ENCODE results near the gene C19orf73.
"Not testable (repeated sequence)": the region's sequence is repeated elsewhere in the genome, so short reads cannot be mapped to it uniquely, and the experiment has no call there.

Gene C19orf73

DNA sequence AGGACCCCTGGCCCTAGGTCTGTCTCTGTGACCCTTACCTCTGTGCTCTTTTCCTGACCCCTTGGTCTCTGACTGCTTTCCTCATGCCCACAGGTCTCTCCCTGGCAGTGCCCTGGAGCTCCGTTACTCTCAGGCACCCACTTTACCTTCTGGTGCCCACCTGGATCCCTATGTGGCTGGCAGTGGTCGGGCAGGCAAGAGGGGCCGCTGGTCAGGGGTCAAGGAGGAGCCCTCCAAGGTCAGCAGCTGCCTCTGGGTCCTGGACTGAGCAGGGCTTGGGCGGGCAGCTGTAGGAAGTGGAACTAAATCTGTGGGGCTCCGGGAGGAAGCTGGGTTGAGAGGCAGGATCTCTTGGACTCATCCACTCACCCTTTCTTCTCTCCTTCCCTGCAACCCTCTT lies 16.7 kb upstream of the C19orf73 start:
- no peak overlapping the region for H3K4me3 ChIP-seq (ENCODE audit: low read length)
- no peak for TF ChIP-seq ZNF274 (IDR thresholded peaks at IDR 0.05; ENCODE audit: low read depth, low read length)

DNA sequence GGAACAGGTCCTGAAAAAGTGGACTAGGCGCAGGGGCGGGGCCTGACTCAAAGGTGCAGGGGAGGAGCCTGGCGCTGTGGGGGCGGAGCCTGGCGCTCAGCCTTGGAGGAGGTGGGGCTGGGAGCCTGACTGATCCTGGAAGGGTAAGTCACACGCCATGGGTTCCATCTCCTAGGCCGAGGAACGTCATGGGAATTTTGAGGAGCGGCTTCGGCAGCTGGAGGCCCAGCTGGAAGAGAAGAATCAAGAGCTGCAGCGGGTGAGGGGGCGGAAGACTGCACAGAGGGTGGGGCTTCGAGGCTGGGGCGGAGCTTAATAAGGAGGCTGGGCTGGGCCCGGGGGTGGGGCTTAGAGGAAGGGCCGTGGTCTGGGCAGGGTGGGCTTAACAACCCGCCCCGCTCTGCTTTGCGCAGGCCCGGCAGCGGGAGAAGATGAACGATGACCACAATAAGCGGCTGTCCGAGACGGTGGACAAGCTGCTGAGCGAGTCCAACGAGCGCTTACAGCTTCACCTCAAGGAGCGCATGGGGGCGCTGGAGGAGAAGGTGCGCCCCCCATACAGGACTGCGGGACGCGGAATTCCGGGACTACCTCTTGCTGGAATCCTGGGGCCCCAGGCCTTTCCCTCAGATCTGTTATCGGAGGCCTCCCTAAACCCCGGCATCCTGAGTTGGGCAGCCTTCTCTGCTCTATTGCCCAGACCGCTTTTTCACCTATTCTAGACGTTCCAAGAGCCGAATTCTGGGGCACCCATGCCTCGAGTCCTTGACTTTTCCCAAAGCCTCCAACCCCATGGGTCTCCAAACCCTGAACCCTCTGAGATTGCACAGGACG lies 14.9 kb upstream of the C19orf73 start:
- no peak for TF ChIP-seq ZNF274 (IDR thresholded peaks at IDR 0.05; ENCODE audit: low read depth, low read length)
- H3K4me3 ChIP-seq (ENCODE audit: low read length) = no peak overlapping the region

GRCh38 chr19:49132974-49133609 lies 14.1 kb upstream of the C19orf73 start:
- no peak overlapping the region for H3K4me3 ChIP-seq (ENCODE audit: low read length)
- no peak for TF ChIP-seq ZNF274 (IDR thresholded peaks at IDR 0.05; ENCODE audit: low read depth, low read length)

DNA sequence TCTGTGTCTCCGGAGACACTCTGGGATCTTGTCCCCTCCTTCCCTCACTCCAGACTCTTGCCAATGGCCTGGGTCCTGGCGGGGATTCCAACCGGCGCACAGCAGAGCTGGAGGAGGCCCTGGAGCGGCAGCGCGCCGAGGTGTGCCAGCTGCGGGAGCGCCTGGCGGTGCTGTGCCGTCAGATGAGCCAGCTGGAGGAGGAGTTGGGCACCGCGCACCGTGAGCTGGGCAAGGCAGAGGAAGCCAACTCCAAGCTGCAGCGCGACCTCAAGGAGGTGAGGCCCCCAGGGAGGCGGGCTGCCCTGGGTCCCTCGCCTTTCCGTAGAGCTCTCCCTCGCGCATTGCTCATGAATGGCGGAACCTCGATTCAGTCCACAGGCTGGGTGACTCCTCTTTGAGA lies 11.4 kb upstream of the C19orf73 start:
- no peak for TF ChIP-seq ZNF274 (IDR thresholded peaks at IDR 0.05; ENCODE audit: low read depth, low read length)
- no peak overlapping the region for H3K4me3 ChIP-seq (ENCODE audit: low read length)

DNA sequence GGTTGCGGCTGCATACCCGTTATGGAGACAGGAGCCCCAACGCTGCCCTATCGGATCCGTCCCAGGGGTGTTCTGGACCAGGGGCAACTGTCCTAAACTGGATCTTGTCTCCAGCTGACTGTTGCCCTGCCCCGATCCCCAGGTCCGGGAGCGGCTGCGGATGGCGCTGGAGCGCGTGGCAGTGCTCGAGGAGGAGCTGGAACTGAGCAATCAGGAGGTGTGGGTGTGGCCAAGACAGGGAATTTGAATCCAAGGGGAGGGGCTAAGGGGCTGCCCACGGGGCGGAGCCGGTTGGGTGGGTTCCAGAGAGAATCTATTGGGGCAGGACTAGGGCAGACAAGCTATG lies 10.3 kb upstream of the C19orf73 start:
- no peak for TF ChIP-seq ZNF274 (IDR thresholded peaks at IDR 0.05; ENCODE audit: low read depth, low read length)
- no peak overlapping the region for H3K4me3 ChIP-seq (ENCODE audit: low read length)

GRCh38 chr19:49128545-49129237 lies 9.7 kb upstream of the C19orf73 start:
- H3K4me3 ChIP-seq (ENCODE audit: low read length) = no peak overlapping the region
- no peak for TF ChIP-seq ZNF274 (IDR thresholded peaks at IDR 0.05; ENCODE audit: low read depth, low read length)

DNA sequence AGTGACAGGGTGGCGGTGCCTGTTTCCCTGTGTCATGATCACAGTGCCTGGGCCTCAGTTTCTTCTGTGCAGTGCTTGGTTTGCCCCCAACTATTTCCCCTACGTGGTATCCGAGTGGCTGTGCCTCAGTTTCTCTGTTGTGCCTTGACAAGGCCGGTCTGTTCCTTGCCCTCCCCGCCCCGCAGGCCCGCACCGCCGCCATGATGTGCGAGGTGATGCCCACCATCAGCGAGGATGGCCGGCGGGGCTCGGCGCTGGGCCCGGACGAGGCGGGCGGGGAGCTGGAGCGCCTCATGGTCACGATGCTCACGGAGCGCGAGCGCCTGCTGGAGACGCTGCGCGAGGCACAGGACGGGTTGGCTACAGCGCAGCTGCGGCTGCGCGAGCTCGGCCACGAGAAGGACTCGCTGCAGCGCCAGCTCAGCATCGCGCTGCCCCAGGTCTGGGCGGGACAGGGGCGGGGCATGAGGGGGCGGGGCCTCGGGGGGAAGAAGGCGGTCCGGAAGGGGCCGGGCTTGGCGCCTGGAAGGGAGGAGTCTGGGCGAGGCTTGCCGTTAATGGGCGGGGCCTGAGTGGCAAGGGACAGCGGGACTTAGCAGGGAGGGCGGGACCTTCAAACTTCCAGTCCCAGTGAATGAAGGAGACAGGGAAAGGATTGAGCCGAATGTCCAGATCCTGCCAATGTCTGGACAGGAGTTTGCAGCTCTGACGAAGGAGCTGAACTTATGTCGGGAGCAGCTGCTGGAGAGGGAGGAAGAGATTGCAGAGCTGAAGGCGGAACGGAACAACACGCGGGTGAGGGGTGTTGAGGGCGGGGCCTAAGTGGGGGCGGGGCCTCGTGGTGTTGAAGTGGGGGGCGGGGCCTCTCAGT lies 9.0 kb upstream of the C19orf73 start:
- peak overlapping the region; percentile 45; the same call in 1 of the 2 replicates for H3K4me3 ChIP-seq (ENCODE audit: low read length)
- TF ChIP-seq ZNF274 (IDR thresholded peaks at IDR 0.05; ENCODE audit: low read depth, low read length) = no peak

DNA sequence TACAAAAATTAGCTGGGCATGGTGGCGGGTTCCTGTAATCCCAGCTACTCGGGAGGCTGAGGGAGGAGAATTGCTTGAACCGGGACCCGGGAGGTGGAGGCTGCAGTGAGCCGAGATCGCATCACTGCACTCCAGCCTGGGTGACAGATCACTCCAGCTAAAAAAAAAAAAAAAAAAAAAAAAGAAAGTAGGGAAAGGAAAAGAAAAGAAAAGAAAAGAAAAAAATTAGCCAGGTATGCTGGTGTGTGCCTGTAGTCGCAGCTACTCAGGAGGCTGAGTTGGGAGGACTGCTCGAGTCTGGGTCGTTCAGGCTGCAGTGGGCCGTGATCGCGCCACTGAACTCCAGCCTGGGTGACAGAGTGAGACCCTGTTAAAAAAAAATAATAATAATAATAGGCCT lies 8.3 kb upstream of the C19orf73 start:
- not testable (repeated sequence) for H3K4me3 ChIP-seq (ENCODE audit: low read length)

GRCh38 chr19:49126575-49126974 lies 7.6 kb upstream of the C19orf73 start:
- no peak for TF ChIP-seq ZNF274 (IDR thresholded peaks at IDR 0.05; ENCODE audit: low read depth, low read length)
- H3K4me3 ChIP-seq (ENCODE audit: low read length) = no peak overlapping the region

- H3K4me3 ChIP-seq (ENCODE audit: low read length) = no peak overlapping the region
- no peak for TF ChIP-seq ZNF274 (IDR thresholded peaks at IDR 0.05; ENCODE audit: low read depth, low read length)
Measured at GRCh38 chr19:49125025-49125731, 6.2 kb upstream of the C19orf73 start.

GRCh38 chr19:49123285-49123684 lies 4.3 kb upstream of the C19orf73 start:
- not testable (repeated sequence) for H3K4me3 ChIP-seq (ENCODE audit: low read length)

DNA sequence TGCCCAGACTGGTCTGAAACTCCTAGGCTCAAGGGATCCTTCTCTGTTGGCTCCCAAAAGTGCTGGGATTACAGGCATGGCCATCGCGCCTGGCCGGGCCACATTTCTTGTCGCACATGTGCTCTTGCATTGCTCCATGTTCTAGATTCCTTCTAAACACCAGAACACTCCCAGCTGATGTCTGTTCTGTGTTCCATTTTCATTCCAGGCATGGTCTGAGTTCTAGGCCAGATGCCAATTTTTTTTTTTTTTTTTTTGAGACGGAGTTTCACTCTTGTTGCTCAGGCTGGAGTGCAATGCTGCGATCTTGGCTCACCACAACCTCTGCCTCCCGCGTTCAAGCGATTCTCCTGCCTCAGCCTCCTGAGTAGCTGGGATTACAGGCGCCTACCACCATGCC lies 2.9 kb upstream of the C19orf73 start:
- not testable (repeated sequence) for H3K4me3 ChIP-seq (ENCODE audit: low read length)

DNA sequence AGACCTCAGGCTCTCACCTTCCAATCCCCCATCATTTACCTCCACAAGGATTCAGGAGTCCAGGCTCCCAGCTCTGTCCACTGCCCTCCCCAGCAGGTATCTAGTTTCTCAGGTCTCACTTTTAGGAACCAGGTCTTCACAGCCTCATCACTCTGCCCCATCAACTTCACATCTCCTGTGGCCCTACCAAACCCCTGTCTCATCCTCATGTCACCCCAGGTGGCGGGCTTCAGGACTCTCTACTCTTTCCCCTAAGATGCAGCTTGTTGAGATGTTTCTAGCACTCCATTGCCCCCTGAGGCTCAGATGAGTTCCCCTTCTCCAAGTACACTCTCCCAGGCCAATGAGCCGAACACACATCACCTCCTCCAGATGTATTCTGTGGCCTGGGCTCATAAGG lies 1.9 kb upstream of the C19orf73 start:
- H3K4me3 ChIP-seq (ENCODE audit: low read length) = no peak overlapping the region

DNA sequence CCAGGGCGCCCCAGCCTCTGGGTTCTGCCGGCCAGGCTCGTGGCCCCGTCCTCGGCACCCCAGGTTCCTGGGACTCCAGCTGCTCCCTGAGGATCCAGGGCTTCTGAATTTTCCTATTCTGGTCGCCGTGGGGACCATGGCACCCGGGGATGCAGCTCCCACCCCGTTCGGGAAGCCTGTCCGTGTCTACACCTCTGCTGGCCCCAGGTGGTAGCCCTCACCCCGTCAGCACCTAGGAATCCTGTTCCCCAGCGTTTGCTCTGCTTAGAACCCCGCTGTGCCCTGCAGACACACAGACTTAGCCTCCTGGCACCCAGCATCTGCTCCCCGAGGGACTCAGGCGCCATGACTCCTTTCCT lies 1.4 kb upstream of the C19orf73 start:
- no peak for TF ChIP-seq ZNF274 (IDR thresholded peaks at IDR 0.05; ENCODE audit: low read depth, low read length)
- H3K4me3 ChIP-seq (ENCODE audit: low read length) = no peak overlapping the region

More for the DNA sequence above, 1.9 kb upstream of the C19orf73 start:
- TF ChIP-seq ZNF274 (IDR thresholded peaks at IDR 0.05; ENCODE audit: low read depth, low read length) = no peak
